Panc1 (cell line): Measurements from ENCODE around the gene GLI1.

Source experiments
- CTCF ChIP-seq: fragments of 450-650 bp; IDR thresholded peaks from 2 replicates; pipeline ENCODE4 v1.5.1; 2017; ENCODE audit warnings: mild to moderate bottlenecking
- POLR2AphosphoS5 ChIP-seq: IDR thresholded peaks from 2 replicates; pipeline ENCODE4 v1.6.1; 2012; ENCODE audit warnings: mild to moderate bottlenecking, low read depth, low read length, moderate library complexity
- SIN3A ChIP-seq: IDR thresholded peaks from 2 replicates; pipeline ENCODE4 v1.6.1; 2012; ENCODE audit warnings: low read depth, mild to moderate bottlenecking, low read length, moderate library complexity, borderline replicate concordance; ENCODE audit not compliant: insufficient read depth
- TCF7L2 ChIP-seq: IDR thresholded peaks from 2 replicates; pipeline ENCODE4 v1.6.1; 2011; ENCODE audit warnings: mild to moderate bottlenecking, low read depth, low read length, inconsistent platforms
- TF ChIP-seq, protein P1 (sequence below), 2 experiments: IDR thresholded peaks; 2 replicates each; pipeline ENCODE4 v1.6.1; 2011 to 2012; ENCODE audit warnings: low read depth in 2 of 2, control low read depth in 1 of 2, low read length in 1 of 2, mild to moderate bottlenecking in 1 of 2, moderate library complexity in 1 of 2; ENCODE audit not compliant: insufficient read depth in 1 of 2

- TF ChIP-seq CTCF (no peak), POLR2AphosphoS5 (no peak), SIN3A (no peak), TCF7L2 (no peak)
- TF ChIP-seq, protein P1, sequence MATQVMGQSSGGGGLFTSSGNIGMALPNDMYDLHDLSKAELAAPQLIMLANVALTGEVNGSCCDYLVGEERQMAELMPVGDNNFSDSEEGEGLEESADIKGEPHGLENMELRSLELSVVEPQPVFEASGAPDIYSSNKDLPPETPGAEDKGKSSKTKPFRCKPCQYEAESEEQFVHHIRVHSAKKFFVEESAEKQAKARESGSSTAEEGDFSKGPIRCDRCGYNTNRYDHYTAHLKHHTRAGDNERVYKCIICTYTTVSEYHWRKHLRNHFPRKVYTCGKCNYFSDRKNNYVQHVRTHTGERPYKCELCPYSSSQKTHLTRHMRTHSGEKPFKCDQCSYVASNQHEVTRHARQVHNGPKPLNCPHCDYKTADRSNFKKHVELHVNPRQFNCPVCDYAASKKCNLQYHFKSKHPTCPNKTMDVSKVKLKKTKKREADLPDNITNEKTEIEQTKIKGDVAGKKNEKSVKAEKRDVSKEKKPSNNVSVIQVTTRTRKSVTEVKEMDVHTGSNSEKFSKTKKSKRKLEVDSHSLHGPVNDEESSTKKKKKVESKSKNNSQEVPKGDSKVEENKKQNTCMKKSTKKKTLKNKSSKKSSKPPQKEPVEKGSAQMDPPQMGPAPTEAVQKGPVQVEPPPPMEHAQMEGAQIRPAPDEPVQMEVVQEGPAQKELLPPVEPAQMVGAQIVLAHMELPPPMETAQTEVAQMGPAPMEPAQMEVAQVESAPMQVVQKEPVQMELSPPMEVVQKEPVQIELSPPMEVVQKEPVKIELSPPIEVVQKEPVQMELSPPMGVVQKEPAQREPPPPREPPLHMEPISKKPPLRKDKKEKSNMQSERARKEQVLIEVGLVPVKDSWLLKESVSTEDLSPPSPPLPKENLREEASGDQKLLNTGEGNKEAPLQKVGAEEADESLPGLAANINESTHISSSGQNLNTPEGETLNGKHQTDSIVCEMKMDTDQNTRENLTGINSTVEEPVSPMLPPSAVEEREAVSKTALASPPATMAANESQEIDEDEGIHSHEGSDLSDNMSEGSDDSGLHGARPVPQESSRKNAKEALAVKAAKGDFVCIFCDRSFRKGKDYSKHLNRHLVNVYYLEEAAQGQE (IDR thresholded peaks at IDR 0.05; ENCODE audit: insufficient read depth in 1 of 2, low read depth in 2 of 2, low read length in 1 of 2), result no peak
These were observed 26.2 kb upstream of the GLI1 start for GRCh38 chr12:57433370-57433769.
